ENCODE data around the gene NDUFAF8.

GRCh38 chr17:81246343-81246670, 7.2 kb downstream of the NDUFAF8 start:
- TF ChIP-seq CTCF (IDR thresholded peaks at IDR 0.05) (no peak), POLR2A (IDR thresholded peaks at IDR 0.05) (no peak)
